Measurements from ENCODE around the gene VPS54. TPM values are rescaled to one million over a fixed set of nuclear protein-coding genes. Genes with fewer than 3 reads are reported as not detected.

The VPS54 gene
- total RNA-seq, 2 donors from 2014 or later, result 16.2 to 22.5 TPM

DNA sequence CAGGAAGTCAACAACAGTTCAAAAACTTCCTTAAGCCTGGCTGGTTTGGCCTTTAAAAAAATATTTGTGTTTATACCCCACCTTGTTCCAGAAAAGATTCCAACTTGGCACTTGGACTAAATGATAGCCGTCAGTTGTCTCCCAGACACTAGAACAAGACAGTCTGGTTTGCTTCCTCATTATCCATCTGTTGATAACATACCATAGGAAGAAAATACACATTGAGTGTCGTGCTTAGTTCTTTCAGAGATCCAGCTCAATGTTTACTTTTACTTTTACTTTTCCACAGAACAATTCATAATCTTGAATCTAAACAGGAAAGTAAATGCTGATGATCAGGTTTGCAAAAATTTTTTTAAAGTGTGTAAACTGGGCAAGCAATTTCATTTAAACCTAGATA lies 2.4 kb upstream of the VPS54 start:
- Histone ChIP-seq H3K4me3 (no peak overlapping the region), H3K4me1 (no peaks in the 10 kb centered on the region), H3K36me3 (no peaks in the 10 kb centered on the region), H3K9ac (ENCODE audit: low read depth in 2 of 2, low read length in 2 of 2) (no peak overlapping the region), H3K9me3 (no peaks in the 10 kb centered on the region), H3K27me3 (no peaks in the 10 kb centered on the region), H3K27ac (no peak overlapping the region)
- TF ChIP-seq, protein P1, sequence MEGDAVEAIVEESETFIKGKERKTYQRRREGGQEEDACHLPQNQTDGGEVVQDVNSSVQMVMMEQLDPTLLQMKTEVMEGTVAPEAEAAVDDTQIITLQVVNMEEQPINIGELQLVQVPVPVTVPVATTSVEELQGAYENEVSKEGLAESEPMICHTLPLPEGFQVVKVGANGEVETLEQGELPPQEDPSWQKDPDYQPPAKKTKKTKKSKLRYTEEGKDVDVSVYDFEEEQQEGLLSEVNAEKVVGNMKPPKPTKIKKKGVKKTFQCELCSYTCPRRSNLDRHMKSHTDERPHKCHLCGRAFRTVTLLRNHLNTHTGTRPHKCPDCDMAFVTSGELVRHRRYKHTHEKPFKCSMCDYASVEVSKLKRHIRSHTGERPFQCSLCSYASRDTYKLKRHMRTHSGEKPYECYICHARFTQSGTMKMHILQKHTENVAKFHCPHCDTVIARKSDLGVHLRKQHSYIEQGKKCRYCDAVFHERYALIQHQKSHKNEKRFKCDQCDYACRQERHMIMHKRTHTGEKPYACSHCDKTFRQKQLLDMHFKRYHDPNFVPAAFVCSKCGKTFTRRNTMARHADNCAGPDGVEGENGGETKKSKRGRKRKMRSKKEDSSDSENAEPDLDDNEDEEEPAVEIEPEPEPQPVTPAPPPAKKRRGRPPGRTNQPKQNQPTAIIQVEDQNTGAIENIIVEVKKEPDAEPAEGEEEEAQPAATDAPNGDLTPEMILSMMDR (IDR thresholded peaks at IDR 0.05), result no peak
- intact Hi-C loops (cut with DNase I), result no loop called here
- DNase-seq, result no peak

DNA sequence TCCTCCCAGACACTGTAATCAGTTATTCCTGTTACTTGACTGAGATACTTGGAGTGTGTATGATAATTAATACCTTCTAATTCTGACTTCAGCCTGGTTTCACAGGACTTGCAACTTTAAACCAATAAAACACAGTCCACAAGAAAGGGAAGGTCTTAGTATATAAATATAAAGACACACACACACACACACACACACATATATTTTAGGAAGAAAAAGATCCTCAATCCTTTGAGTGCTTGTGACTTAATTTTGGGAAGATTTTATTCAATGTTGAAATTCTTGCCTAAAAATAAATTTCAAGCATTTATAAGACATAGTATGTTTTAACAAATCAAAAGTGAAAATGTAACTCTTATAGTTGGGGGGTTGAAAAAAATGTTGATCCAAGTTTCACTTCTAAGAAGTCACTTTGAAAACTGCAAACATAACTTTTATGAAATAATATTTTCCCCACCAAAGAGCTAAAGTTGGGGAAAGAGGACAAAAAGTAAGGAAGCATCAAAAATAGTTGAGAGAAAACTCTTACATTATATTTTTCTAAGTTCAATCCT lies 824 bp upstream of the VPS54 start:
- no peaks in the 10 kb centered on the region for H3K4me1 ChIP-seq

DNA sequence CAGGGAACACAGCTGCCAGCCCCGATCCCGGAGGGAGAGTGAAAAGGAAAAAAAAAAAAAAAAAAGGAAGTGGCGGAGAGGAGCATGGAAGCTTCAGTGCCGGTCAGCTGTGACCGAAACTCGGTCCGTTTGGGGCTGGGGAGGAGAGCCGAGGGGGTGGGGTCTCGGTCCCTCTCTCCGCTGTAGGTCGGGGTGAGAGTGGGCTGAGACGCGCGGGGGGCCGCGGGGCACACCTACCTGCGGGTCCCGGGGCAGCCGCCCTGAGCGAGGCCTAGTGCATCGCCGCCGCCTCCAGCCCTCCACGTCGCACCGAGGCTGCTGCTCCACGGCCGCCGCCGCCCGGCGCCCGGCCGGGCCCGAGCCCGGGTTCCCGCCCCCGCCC lies 536 bp downstream of the VPS54 start:
- Histone ChIP-seq H3K36me3 (no peaks in the 10 kb centered on the region), H3K4me1 (no peaks in the 10 kb centered on the region)
- intact Hi-C loops (cut with DNase I), result no loop called here

More for the DNA sequence above, 824 bp upstream of the VPS54 start:
- no peaks in the 10 kb centered on the region for H3K36me3 ChIP-seq
- peak overlapping the region; percentile 85 for H3K27ac ChIP-seq
- H3K27me3 ChIP-seq, result no peaks in the 10 kb centered on the region
- H3K9me3 ChIP-seq, result no peaks in the 10 kb centered on the region
- no peak for DNase-seq
- H3K4me3 ChIP-seq, result no peak overlapping the region
- intact Hi-C loops (cut with DNase I), result no loop called here
- peak overlapping the region; percentile 87 to 94 for H3K9ac ChIP-seq (ENCODE audit: low read depth in 2 of 2, low read length in 2 of 2)
- TF ChIP-seq, protein P1 (IDR thresholded peaks at IDR 0.05), result no peak

DNA sequence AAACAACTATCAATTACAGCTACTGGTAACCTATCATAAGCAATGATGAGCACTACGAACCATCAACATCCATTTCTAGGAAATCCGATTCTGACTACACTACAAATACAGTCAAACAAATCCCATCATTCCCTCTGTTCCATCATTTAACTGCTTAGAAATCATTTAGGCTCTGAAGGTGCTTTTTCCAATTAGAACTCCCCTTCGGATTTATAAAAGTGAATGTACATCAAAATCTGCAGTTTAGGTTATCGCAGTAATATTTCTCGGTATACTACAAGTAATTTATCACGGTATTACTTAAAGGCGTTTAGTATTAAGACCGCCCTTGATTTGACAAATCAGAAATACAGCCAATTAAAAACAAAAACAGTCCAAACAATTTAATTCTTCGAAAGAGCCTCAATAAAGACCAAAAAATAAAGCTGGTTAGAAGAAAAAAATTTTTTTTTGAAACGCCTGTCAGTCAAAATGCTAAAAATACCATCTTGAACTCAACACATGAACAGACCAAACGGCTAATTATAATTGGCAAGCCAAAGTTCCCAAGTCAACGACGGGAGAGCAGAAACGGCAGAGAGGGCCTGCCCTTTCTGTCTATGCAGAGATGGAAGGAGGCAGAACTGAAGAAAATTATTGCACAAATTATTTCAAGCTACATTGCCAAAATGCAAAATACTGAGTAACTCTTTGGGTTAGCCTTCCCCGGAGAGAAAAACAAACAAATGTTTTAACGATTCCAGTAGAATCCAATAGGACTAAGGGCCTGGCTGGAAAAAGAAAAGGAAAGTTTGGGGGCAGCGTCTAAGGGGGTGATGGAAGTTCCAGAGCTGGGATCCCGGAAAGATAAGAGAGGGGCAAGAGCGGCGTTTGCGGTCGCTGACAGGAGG lies 1.2 kb downstream of the VPS54 start:
- Histone ChIP-seq H3K27me3 (no peaks in the 10 kb centered on the region), H3K27ac (peak overlapping the region; percentile 85), H3K9ac (ENCODE audit: low read depth in 2 of 2, low read length in 2 of 2) (peak overlapping the region; percentile 93 to 94), H3K9me3 (no peaks in the 10 kb centered on the region), H3K4me3 (peak overlapping the region; percentile 56), H3K36me3 (no peaks in the 10 kb centered on the region), H3K4me1 (no peaks in the 10 kb centered on the region)
- intact Hi-C loops (cut with DNase I), result no loop called here
- TF ChIP-seq, protein P1 (IDR thresholded peaks at IDR 0.05), result no peak
- peak; percentile 38 for DNase-seq

More for the DNA sequence above, 536 bp downstream of the VPS54 start:
- peak; percentile 51 for DNase-seq
- peak overlapping the region; percentile 85 for H3K27ac ChIP-seq
- peak overlapping the region; percentile 93 to 94 for H3K9ac ChIP-seq (ENCODE audit: low read depth in 2 of 2, low read length in 2 of 2)
- H3K4me3 ChIP-seq, result peak overlapping the region; percentile 56
- no peaks in the 10 kb centered on the region for H3K9me3 ChIP-seq
- TF ChIP-seq, protein P1 (IDR thresholded peaks at IDR 0.05), result no peak
- H3K27me3 ChIP-seq, result no peaks in the 10 kb centered on the region

DNA sequence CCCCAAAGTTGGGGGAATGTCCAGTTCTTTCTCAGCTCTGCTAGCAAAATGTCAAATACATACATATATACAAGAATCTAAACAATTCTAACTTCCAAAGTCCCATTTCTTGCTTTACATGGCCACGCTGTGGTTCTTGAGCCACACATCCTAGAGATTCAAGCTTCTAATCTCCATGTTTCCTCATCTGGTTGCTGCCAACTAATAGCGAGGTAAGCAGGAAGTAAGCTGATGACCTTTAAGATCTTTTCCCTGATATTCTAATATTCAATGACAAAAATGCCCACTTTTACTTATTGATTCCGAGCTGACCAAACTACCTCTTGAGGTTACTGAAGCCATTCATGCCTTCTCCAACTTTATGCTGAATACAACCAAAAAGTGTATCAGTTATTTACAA lies 3.3 kb downstream of the VPS54 start:
- Histone ChIP-seq H3K4me1 (no peaks in the 10 kb centered on the region), H3K27me3 (no peaks in the 10 kb centered on the region), H3K4me3 (no peak overlapping the region), H3K9me3 (no peaks in the 10 kb centered on the region), H3K9ac (ENCODE audit: low read depth in 2 of 2, low read length in 2 of 2) (no peak overlapping the region), H3K27ac (no peak overlapping the region), H3K36me3 (no peaks in the 10 kb centered on the region)
- intact Hi-C loops (cut with DNase I), result no loop called here
- TF ChIP-seq, protein P1 (IDR thresholded peaks at IDR 0.05), result no peak
- no peak for DNase-seq

Measured in colonic mucosa (tissue), 4 donors.